ENCODE results near the gene LRRC27. TPM values are rescaled to one million over a fixed set of nuclear protein-coding genes. Genes with fewer than 3 reads are reported as not detected.

LRRC27 gene
- total and polyA plus RNA-seq, 7 experiments from 2014 or later = 1.8 to 10.8 (median 6.0) TPM

- H3K27ac Mint-ChIP-seq = no peak overlapping the region
- peaks cover 0 to 26% (median 0%) of the 10 kb centered on the region in 5 donors for H3K27me3 Mint-ChIP-seq
- no peak for ATAC-seq
- DNase-seq = no peak
- intact Hi-C loops (cut with micrococcal nuclease) = loop anchor here in 1 of 2 donors (10.0 kb wide), 1 partner anchor 1003 kb away; the partner anchor contains the start of genes TUBGCP2 and ZNF511
- Histone ChIP-seq H3K36me3 (ENCODE audit: control insufficient read depth in 2 of 3, insufficient read depth in 3 of 3, low read length in 3 of 3) (no peaks in the 10 kb centered on the region), H3K27me3 (ENCODE audit: control insufficient read depth in 2 of 2, insufficient read depth in 2 of 2, low read length in 2 of 2) (no peaks in the 10 kb centered on the region), H3K4me3 (ENCODE audit: low read length) (no peak overlapping the region), H3K9me3 (ENCODE audit: control insufficient read depth in 2 of 3, low read length in 3 of 3) (no peaks in the 10 kb centered on the region), H3K27ac (ENCODE audit: low read depth, low read length) (no peak overlapping the region), H3K4me1 (ENCODE audit: control insufficient read depth in 2 of 2, insufficient read depth in 2 of 2, low read length in 2 of 2) (peaks cover 0 to 2% of the 10 kb centered on the region in 2 donors)
- POLR2A ChIA-PET = no interaction called here
- peaks cover 0 to 18% (median 13%) of the 10 kb centered on the region in 7 donors for H3K4me1 Mint-ChIP-seq
- no peak overlapping the region for H3K4me3 Mint-ChIP-seq
- H3K36me3 Mint-ChIP-seq = no peaks in the 10 kb centered on the region
- H3K9me3 Mint-ChIP-seq = peaks cover 0 to 1% (median 0%) of the 10 kb centered on the region in 11 donors
- CTCF ChIA-PET = no interaction called here
Measured at GRCh38 chr10:132301371-132302330, 30.3 kb upstream of the LRRC27 start.

- ATAC-seq (no peak), DNase-seq (no peak)
- ChIA-PET CTCF (interaction anchor here (0.8 kb wide), 1 partner anchor 59 kb away, joined by 3 read pairs; no protein-coding TSS in a partner anchor), POLR2A (no interaction called here)
- Histone ChIP-seq H3K27me3 (ENCODE audit: control insufficient read depth in 2 of 2, insufficient read depth in 2 of 2, low read length in 2 of 2) (no peaks in the 10 kb centered on the region), H3K4me1 (ENCODE audit: control insufficient read depth in 2 of 2, insufficient read depth in 2 of 2, low read length in 2 of 2) (peaks cover 3 to 4% of the 10 kb centered on the region in 2 donors), H3K4me3 (ENCODE audit: low read length) (no peak overlapping the region), H3K27ac (ENCODE audit: low read depth, low read length) (no peak overlapping the region), H3K36me3 (ENCODE audit: control insufficient read depth in 2 of 3, insufficient read depth in 3 of 3, low read length in 3 of 3) (no peaks in the 10 kb centered on the region), H3K9me3 (ENCODE audit: control insufficient read depth in 2 of 3, low read length in 3 of 3) (no peaks in the 10 kb centered on the region)
- H3K27ac Mint-ChIP-seq = peak overlapping the region in 1 of 9 donors; percentile 36
- H3K27me3 Mint-ChIP-seq = peaks cover 0 to 30% (median 0%) of the 10 kb centered on the region in 5 donors
- no peaks in the 10 kb centered on the region for H3K36me3 Mint-ChIP-seq
- H3K4me3 Mint-ChIP-seq = no peak overlapping the region
- H3K9me3 Mint-ChIP-seq = peaks cover 0 to 2% (median 0%) of the 10 kb centered on the region in 11 donors
- intact Hi-C loops (cut with micrococcal nuclease) = loop anchor here in 1 of 2 donors (10.0 kb wide), 1 partner anchor 1002 kb away; the partner anchor contains the start of genes TUBGCP2 and ZNF511
- peaks cover 0 to 18% (median 15%) of the 10 kb centered on the region in 7 donors for H3K4me1 Mint-ChIP-seq
Measured at GRCh38 chr10:132302421-132303310, 29.3 kb upstream of the LRRC27 start.

- Histone ChIP-seq H3K9me3 (ENCODE audit: control insufficient read depth in 2 of 3, low read length in 3 of 3) (no peaks in the 10 kb centered on the region), H3K4me3 (ENCODE audit: low read length) (no peak overlapping the region), H3K27ac (ENCODE audit: low read depth, low read length) (no peak overlapping the region), H3K36me3 (ENCODE audit: control insufficient read depth in 2 of 3, insufficient read depth in 3 of 3, low read length in 3 of 3) (peaks cover 0 to 2% (median 0%) of the 10 kb centered on the region in 3 experiments), H3K27me3 (ENCODE audit: control insufficient read depth in 2 of 2, insufficient read depth in 2 of 2, low read length in 2 of 2) (no peaks in the 10 kb centered on the region), H3K4me1 (ENCODE audit: control insufficient read depth in 2 of 2, insufficient read depth in 2 of 2, low read length in 2 of 2) (peaks cover 3 to 4% of the 10 kb centered on the region in 2 donors)
- intact Hi-C loops (cut with micrococcal nuclease) = loop anchor here in 1 of 2 donors (10.0 kb wide), 1 partner anchor 1001 kb away; the partner anchor contains the start of genes TUBGCP2 and ZNF511
- Mint-ChIP-seq H3K27me3 (peaks cover 0 to 30% (median 0%) of the 10 kb centered on the region in 5 donors), H3K36me3 (no peaks in the 10 kb centered on the region), H3K9me3 (peaks cover 0 to 2% (median 0%) of the 10 kb centered on the region in 11 donors), H3K27ac (peak overlapping the region in 2 of 9 donors; percentile 36 to 38), H3K4me1 (peaks cover 0 to 14% (median 12%) of the 10 kb centered on the region in 7 donors), H3K4me3 (no peak overlapping the region)
- ChIA-PET CTCF (interaction anchor here (0.8 kb wide), 1 partner anchor 59 kb away, joined by 3 read pairs; no protein-coding TSS in a partner anchor), POLR2A (no interaction called here)
- no peak for ATAC-seq
- no peak for DNase-seq
Measured at GRCh38 chr10:132303361-132304115, 28.5 kb upstream of the LRRC27 start.

- H3K4me1 ChIP-seq (ENCODE audit: control insufficient read depth in 2 of 2, insufficient read depth in 2 of 2, low read length in 2 of 2) = peaks cover 4 to 6% of the 10 kb centered on the region in 2 donors
- no peak overlapping the region for H3K27ac Mint-ChIP-seq
- peaks cover 0 to 2% (median 0%) of the 10 kb centered on the region in 11 donors for H3K9me3 Mint-ChIP-seq
- H3K36me3 Mint-ChIP-seq = no peaks in the 10 kb centered on the region
- peak overlapping the region in 3 of 10 donors; percentile 21 to 63 (median 29) for H3K4me3 Mint-ChIP-seq
- peaks cover 0 to 20% (median 14%) of the 10 kb centered on the region in 7 donors for H3K4me1 Mint-ChIP-seq
- no peak for ATAC-seq
- H3K27me3 Mint-ChIP-seq = peaks cover 0 to 38% (median 0%) of the 10 kb centered on the region in 5 donors
- no peak overlapping the region for H3K27ac ChIP-seq (ENCODE audit: low read depth, low read length)
- peaks cover 0 to 2% (median 0%) of the 10 kb centered on the region in 3 experiments for H3K36me3 ChIP-seq (ENCODE audit: control insufficient read depth in 2 of 3, insufficient read depth in 3 of 3, low read length in 3 of 3)
- H3K27me3 ChIP-seq (ENCODE audit: control insufficient read depth in 2 of 2, insufficient read depth in 2 of 2, low read length in 2 of 2) = no peaks in the 10 kb centered on the region
- POLR2A ChIA-PET = no interaction called here
- intact Hi-C loops (cut with micrococcal nuclease) = loop anchor here (5.0 to 10.0 kb wide), 6 partner anchors 73 to 1052 kb away; partner anchors contain the start of genes TUBGCP2 (in 2 of the 2), ZNF511 (in 2 of the 2), FUOM (in 1 of the 2) and PPP2R2D (in 1 of the 2)
- no peaks in the 10 kb centered on the region for H3K9me3 ChIP-seq (ENCODE audit: control insufficient read depth in 2 of 3, low read length in 3 of 3)
- CTCF ChIA-PET = no interaction called here
- no peak overlapping the region for H3K4me3 ChIP-seq (ENCODE audit: low read length)
- DNase-seq = no peak
Measured at GRCh38 chr10:132304756-132305509, 27.1 kb upstream of the LRRC27 start.

- intact Hi-C loops (cut with micrococcal nuclease) = loop anchor here (5.0 to 10.0 kb wide), 6 partner anchors 73 to 1052 kb away; partner anchors contain the start of genes TUBGCP2 (in 2 of the 2), ZNF511 (in 2 of the 2), FUOM (in 1 of the 2) and PPP2R2D (in 1 of the 2)
- Histone ChIP-seq H3K4me1 (ENCODE audit: control insufficient read depth in 2 of 2, insufficient read depth in 2 of 2, low read length in 2 of 2) (peaks cover 4 to 6% of the 10 kb centered on the region in 2 donors), H3K36me3 (ENCODE audit: control insufficient read depth in 2 of 3, insufficient read depth in 3 of 3, low read length in 3 of 3) (peaks cover 0 to 2% (median 0%) of the 10 kb centered on the region in 3 experiments), H3K4me3 (ENCODE audit: low read length) (no peak overlapping the region), H3K27me3 (ENCODE audit: control insufficient read depth in 2 of 2, insufficient read depth in 2 of 2, low read length in 2 of 2) (no peaks in the 10 kb centered on the region), H3K27ac (ENCODE audit: low read depth, low read length) (no peak overlapping the region), H3K9me3 (ENCODE audit: control insufficient read depth in 2 of 3, low read length in 3 of 3) (no peaks in the 10 kb centered on the region)
- H3K27me3 Mint-ChIP-seq = peaks cover 0 to 46% (median 0%) of the 10 kb centered on the region in 5 donors
- peaks cover 0 to 2% (median 0%) of the 10 kb centered on the region in 11 donors for H3K9me3 Mint-ChIP-seq
- H3K4me1 Mint-ChIP-seq = peaks cover 0 to 20% (median 12%) of the 10 kb centered on the region in 7 donors
- H3K36me3 Mint-ChIP-seq = no peaks in the 10 kb centered on the region
- H3K4me3 Mint-ChIP-seq = peak overlapping the region; percentile 38 to 93 (median 76)
- no peak for ATAC-seq
- CTCF ChIA-PET = no interaction called here
- DNase-seq = no peak
- H3K27ac Mint-ChIP-seq = no peak overlapping the region
- POLR2A ChIA-PET = no interaction called here
Measured at GRCh38 chr10:132305654-132306342, 26.2 kb upstream of the LRRC27 start.
